ENCODE measurements around the gene GLG1. TPM values are rescaled to one million over a fixed set of nuclear protein-coding genes. Genes with fewer than 3 reads are reported as not detected.
"Not testable (repeated sequence)": the region's sequence is repeated elsewhere in the genome, so short reads cannot be mapped to it uniquely, and the experiment has no call there.

Gene GLG1
- total and polyA plus RNA-seq, 3 experiments from 2014 or later = 52.3 to 174 (median 56.7) TPM

- Histone ChIP-seq H3K4me1 (ENCODE audit: insufficient read depth, low read length) (peaks cover 67% of the 10 kb centered on the region), H3K36me3 (ENCODE audit: insufficient read depth, low read length) (peaks cover 3% of the 10 kb centered on the region), H3K27me3 (ENCODE audit: insufficient read depth, low read length, poor library complexity, severe bottlenecking) (no peaks in the 10 kb centered on the region), H3K9me3 (ENCODE audit: low read length) (no peaks in the 10 kb centered on the region), H3K4me3 (ENCODE audit: low read length) (no peak overlapping the region), H3K27ac (ENCODE audit: low read depth, low read length) (no peak overlapping the region)
- no peaks in the 10 kb centered on the region for H3K27me3 Mint-ChIP-seq
- peaks cover 0 to 20% (median 7%) of the 10 kb centered on the region in 3 donors for H3K36me3 Mint-ChIP-seq
- DNase-seq = no peak
- POLR2A ChIA-PET = interaction anchor here (0.9 kb wide), 1 partner anchor 46 kb away, joined by 4 read pairs; the partner anchor contains the start of gene GLG1
- H3K9me3 Mint-ChIP-seq = no peaks in the 10 kb centered on the region
- no peak overlapping the region for H3K4me3 Mint-ChIP-seq
- H3K27ac Mint-ChIP-seq = peak overlapping the region in 6 of 8 donors; percentile 11 to 81 (median 37)
- CTCF ChIA-PET = interaction anchor here (1.2 kb wide), 1 partner anchor 9 kb away, joined by 4 read pairs; no protein-coding TSS in a partner anchor
- H3K4me1 Mint-ChIP-seq = peaks cover 74 to 99% (median 88%) of the 10 kb centered on the region in 3 donors
Measured at GRCh38 chr16:74561626-74562025, 45.3 kb downstream of the GLG1 start.

- no peak for DNase-seq
- peaks cover 0 to 19% (median 5%) of the 10 kb centered on the region in 3 donors for H3K36me3 Mint-ChIP-seq
- Histone ChIP-seq H3K4me1 (ENCODE audit: insufficient read depth, low read length) (peaks cover 61% of the 10 kb centered on the region), H3K27me3 (ENCODE audit: insufficient read depth, low read length, poor library complexity, severe bottlenecking) (no peaks in the 10 kb centered on the region), H3K4me3 (ENCODE audit: low read length) (no peak overlapping the region), H3K27ac (ENCODE audit: low read depth, low read length) (no peak overlapping the region), H3K36me3 (ENCODE audit: insufficient read depth, low read length) (peaks cover 3% of the 10 kb centered on the region), H3K9me3 (ENCODE audit: low read length) (no peaks in the 10 kb centered on the region)
- H3K4me1 Mint-ChIP-seq = peaks cover 68 to 97% (median 87%) of the 10 kb centered on the region in 3 donors
- H3K27me3 Mint-ChIP-seq = no peaks in the 10 kb centered on the region
- no peak overlapping the region for H3K4me3 Mint-ChIP-seq
- POLR2A ChIA-PET = interaction anchor here (0.9 kb wide), 1 partner anchor 46 kb away, joined by 4 read pairs; the partner anchor contains the start of gene GLG1
- CTCF ChIA-PET = interaction anchor here (1.2 kb wide), 1 partner anchor 9 kb away, joined by 4 read pairs; no protein-coding TSS in a partner anchor
- no peaks in the 10 kb centered on the region for H3K9me3 Mint-ChIP-seq
- H3K27ac Mint-ChIP-seq = peak overlapping the region in 2 of 8 donors; percentile 41 to 58
Measured at GRCh38 chr16:74560912-74561311, 46.0 kb downstream of the GLG1 start.

GRCh38 chr16:74558873-74559272, 48.0 kb downstream of the GLG1 start:
- H3K4me1 Mint-ChIP-seq = peaks cover 48 to 81% (median 68%) of the 10 kb centered on the region in 3 donors

GRCh38 chr16:74557275-74557674, 49.6 kb downstream of the GLG1 start:
- H3K27ac Mint-ChIP-seq = peak overlapping the region; percentile 34 to 89 (median 63)
- CTCF ChIA-PET = no interaction called here

More at GRCh38 chr16:74558873-74559272, 48.0 kb downstream of the GLG1 start:
- no peaks in the 10 kb centered on the region for H3K27me3 ChIP-seq (ENCODE audit: insufficient read depth, low read length, poor library complexity, severe bottlenecking)
- Mint-ChIP-seq H3K4me3 (no peak overlapping the region), H3K36me3 (peaks cover 0 to 17% (median 5%) of the 10 kb centered on the region in 3 donors), H3K27ac (peak overlapping the region in 4 of 8 donors; percentile 51 to 79 (median 60)), H3K27me3 (no peaks in the 10 kb centered on the region), H3K9me3 (no peaks in the 10 kb centered on the region)
- no peaks in the 10 kb centered on the region for H3K9me3 ChIP-seq (ENCODE audit: low read length)
- ChIA-PET CTCF (interaction anchor here (0.7 kb wide), 1 partner anchor 97 kb away, joined by 3 read pairs; no protein-coding TSS in a partner anchor), POLR2A (interaction anchor here (0.6 kb wide), 1 partner anchor 92 kb away, joined by 3 read pairs; no protein-coding TSS in a partner anchor)
- no peak overlapping the region for H3K27ac ChIP-seq (ENCODE audit: low read depth, low read length)
- H3K4me3 ChIP-seq (ENCODE audit: low read length) = no peak overlapping the region
- H3K4me1 ChIP-seq (ENCODE audit: insufficient read depth, low read length) = peaks cover 40% of the 10 kb centered on the region
- DNase-seq = no peak
- peaks cover 3% of the 10 kb centered on the region for H3K36me3 ChIP-seq (ENCODE audit: insufficient read depth, low read length)

GRCh38 chr16:74556375-74556922, 50.5 kb downstream of the GLG1 start:
- Mint-ChIP-seq H3K9me3 (no peaks in the 10 kb centered on the region), H3K4me3 (no peak overlapping the region), H3K36me3 (peaks cover 0 to 12% (median 3%) of the 10 kb centered on the region in 3 donors), H3K27me3 (no peaks in the 10 kb centered on the region), H3K4me1 (peaks cover 33 to 59% (median 46%) of the 10 kb centered on the region in 3 donors), H3K27ac (no peak overlapping the region)
- ChIA-PET POLR2A (no interaction called here), CTCF (no interaction called here)
- no peak overlapping the region for H3K4me3 ChIP-seq (ENCODE audit: low read length)
- no peaks in the 10 kb centered on the region for H3K27me3 ChIP-seq (ENCODE audit: insufficient read depth, low read length, poor library complexity, severe bottlenecking)
- no peaks in the 10 kb centered on the region for H3K9me3 ChIP-seq (ENCODE audit: low read length)
- H3K27ac ChIP-seq (ENCODE audit: low read depth, low read length) = no peak overlapping the region
- no peaks in the 10 kb centered on the region for H3K36me3 ChIP-seq (ENCODE audit: insufficient read depth, low read length)
- no peak for DNase-seq
- H3K4me1 ChIP-seq (ENCODE audit: insufficient read depth, low read length) = peaks cover 19% of the 10 kb centered on the region

More at GRCh38 chr16:74557275-74557674, 49.6 kb downstream of the GLG1 start:
- peaks cover 0 to 14% (median 3%) of the 10 kb centered on the region in 3 donors for H3K36me3 Mint-ChIP-seq
- Histone ChIP-seq H3K4me3 (ENCODE audit: low read length) (no peak overlapping the region), H3K36me3 (ENCODE audit: insufficient read depth, low read length) (no peaks in the 10 kb centered on the region), H3K9me3 (ENCODE audit: low read length) (no peaks in the 10 kb centered on the region), H3K27ac (ENCODE audit: low read depth, low read length) (no peak overlapping the region), H3K27me3 (ENCODE audit: insufficient read depth, low read length, poor library complexity, severe bottlenecking) (no peaks in the 10 kb centered on the region), H3K4me1 (ENCODE audit: insufficient read depth, low read length) (peaks cover 27% of the 10 kb centered on the region)
- H3K4me1 Mint-ChIP-seq = peaks cover 40 to 67% (median 54%) of the 10 kb centered on the region in 3 donors
- H3K27me3 Mint-ChIP-seq = no peaks in the 10 kb centered on the region
- DNase-seq = no peak
- POLR2A ChIA-PET = no interaction called here
- H3K4me3 Mint-ChIP-seq = no peak overlapping the region
- H3K9me3 Mint-ChIP-seq = no peaks in the 10 kb centered on the region

- CTCF ChIA-PET; DNase-seq; H3K36me3 ChIP-seq (ENCODE audit: insufficient read depth, low read length); POLR2A ChIA-PET; H3K4me1 ChIP-seq (ENCODE audit: insufficient read depth, low read length); H3K4me3 Mint-ChIP-seq; H3K27me3 ChIP-seq (ENCODE audit: insufficient read depth, low read length, poor library complexity, severe bottlenecking); H3K27ac Mint-ChIP-seq; H3K9me3 Mint-ChIP-seq; H3K36me3 Mint-ChIP-seq; H3K4me3 ChIP-seq (ENCODE audit: low read length); H3K27ac ChIP-seq (ENCODE audit: low read depth, low read length); H3K27me3 Mint-ChIP-seq; H3K9me3 ChIP-seq (ENCODE audit: low read length): not testable (repeated sequence)
- peaks cover 18 to 38% (median 29%) of the 10 kb centered on the region in 3 donors for H3K4me1 Mint-ChIP-seq
Measured at GRCh38 chr16:74552357-74552756, 54.6 kb downstream of the GLG1 start.

- H3K27me3 ChIP-seq (ENCODE audit: insufficient read depth, low read length, poor library complexity, severe bottlenecking); H3K9me3 ChIP-seq (ENCODE audit: low read length); H3K27ac ChIP-seq (ENCODE audit: low read depth, low read length); H3K27ac Mint-ChIP-seq; H3K27me3 Mint-ChIP-seq; POLR2A ChIA-PET; DNase-seq; H3K4me3 Mint-ChIP-seq; H3K9me3 Mint-ChIP-seq; H3K36me3 ChIP-seq (ENCODE audit: insufficient read depth, low read length); H3K4me3 ChIP-seq (ENCODE audit: low read length); CTCF ChIA-PET; H3K36me3 Mint-ChIP-seq; H3K4me1 ChIP-seq (ENCODE audit: insufficient read depth, low read length): not testable (repeated sequence)
- H3K4me1 Mint-ChIP-seq = peaks cover 16 to 30% (median 19%) of the 10 kb centered on the region in 3 donors
Measured at GRCh38 chr16:74550227-74551019, 56.5 kb downstream of the GLG1 start.

GRCh38 chr16:74546112-74546511, 60.8 kb downstream of the GLG1 start:
- H3K4me1 ChIP-seq (ENCODE audit: insufficient read depth, low read length); H3K4me3 ChIP-seq (ENCODE audit: low read length); CTCF ChIA-PET; H3K27me3 ChIP-seq (ENCODE audit: insufficient read depth, low read length, poor library complexity, severe bottlenecking); H3K36me3 ChIP-seq (ENCODE audit: insufficient read depth, low read length); H3K36me3 Mint-ChIP-seq; H3K9me3 ChIP-seq (ENCODE audit: low read length); H3K27me3 Mint-ChIP-seq; POLR2A ChIA-PET; DNase-seq; H3K4me3 Mint-ChIP-seq; H3K27ac ChIP-seq (ENCODE audit: low read depth, low read length); H3K9me3 Mint-ChIP-seq: not testable (repeated sequence)
- H3K4me1 Mint-ChIP-seq = peaks cover 27 to 47% (median 29%) of the 10 kb centered on the region in 3 donors
- peak overlapping the region in 3 of 8 donors; percentile 21 to 69 (median 54) for H3K27ac Mint-ChIP-seq
